ENCODE results near the gene CLCF1.

CLCF1 gene

DNA sequence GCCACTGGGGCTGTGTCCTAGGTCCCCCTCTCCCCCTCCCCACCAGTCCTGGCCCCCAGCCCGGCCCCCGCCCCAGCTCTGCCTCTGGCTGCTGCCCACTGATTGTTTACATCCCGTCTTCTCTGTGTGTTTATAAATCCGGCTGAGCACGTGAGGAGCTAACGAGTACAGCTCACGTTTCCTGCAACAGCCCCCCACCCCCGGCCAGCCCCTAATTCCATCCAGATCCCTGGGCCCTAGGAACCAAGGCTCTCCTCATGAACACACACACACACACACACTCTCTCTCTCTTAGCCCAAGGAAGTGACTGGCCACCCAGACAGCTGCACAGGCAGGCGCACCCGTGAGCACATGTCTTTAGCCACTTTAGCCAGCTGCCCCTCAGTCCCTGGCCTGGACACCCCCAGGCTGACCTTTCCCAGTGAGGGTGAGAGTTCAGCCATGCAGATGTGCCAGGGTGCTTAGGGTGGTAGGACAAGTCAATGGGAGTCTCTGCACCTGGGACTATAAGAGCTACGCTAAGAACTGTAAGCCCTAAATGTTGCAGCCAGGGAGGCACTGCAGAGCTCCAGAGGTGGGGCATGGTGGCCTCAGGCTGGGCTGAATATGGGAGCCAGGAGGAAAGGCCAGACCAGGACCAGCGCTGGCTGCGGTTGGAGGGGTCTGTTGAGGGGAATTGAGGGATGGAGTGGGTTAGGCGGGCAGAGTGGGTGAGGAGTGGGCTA, 2.9 kb downstream of the CLCF1 start:
- Histone ChIP-seq H3K9me3 (ENCODE audit: severe bottlenecking) (no peaks in the 10 kb centered on the region), H3K27ac (no peak overlapping the region), H3K4me3 (ENCODE audit: low read depth, low read length) (no peak overlapping the region), H3K36me3 (no peaks in the 10 kb centered on the region), H3K27me3 (ENCODE audit: insufficient read depth, low read depth, severe bottlenecking) (no peaks in the 10 kb centered on the region)
- no peak for DNase-seq
- TF ChIP-seq, protein P1, sequence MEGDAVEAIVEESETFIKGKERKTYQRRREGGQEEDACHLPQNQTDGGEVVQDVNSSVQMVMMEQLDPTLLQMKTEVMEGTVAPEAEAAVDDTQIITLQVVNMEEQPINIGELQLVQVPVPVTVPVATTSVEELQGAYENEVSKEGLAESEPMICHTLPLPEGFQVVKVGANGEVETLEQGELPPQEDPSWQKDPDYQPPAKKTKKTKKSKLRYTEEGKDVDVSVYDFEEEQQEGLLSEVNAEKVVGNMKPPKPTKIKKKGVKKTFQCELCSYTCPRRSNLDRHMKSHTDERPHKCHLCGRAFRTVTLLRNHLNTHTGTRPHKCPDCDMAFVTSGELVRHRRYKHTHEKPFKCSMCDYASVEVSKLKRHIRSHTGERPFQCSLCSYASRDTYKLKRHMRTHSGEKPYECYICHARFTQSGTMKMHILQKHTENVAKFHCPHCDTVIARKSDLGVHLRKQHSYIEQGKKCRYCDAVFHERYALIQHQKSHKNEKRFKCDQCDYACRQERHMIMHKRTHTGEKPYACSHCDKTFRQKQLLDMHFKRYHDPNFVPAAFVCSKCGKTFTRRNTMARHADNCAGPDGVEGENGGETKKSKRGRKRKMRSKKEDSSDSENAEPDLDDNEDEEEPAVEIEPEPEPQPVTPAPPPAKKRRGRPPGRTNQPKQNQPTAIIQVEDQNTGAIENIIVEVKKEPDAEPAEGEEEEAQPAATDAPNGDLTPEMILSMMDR (IDR thresholded peaks at IDR 0.05; ENCODE audit: low read depth, low read length): no peak

DNA sequence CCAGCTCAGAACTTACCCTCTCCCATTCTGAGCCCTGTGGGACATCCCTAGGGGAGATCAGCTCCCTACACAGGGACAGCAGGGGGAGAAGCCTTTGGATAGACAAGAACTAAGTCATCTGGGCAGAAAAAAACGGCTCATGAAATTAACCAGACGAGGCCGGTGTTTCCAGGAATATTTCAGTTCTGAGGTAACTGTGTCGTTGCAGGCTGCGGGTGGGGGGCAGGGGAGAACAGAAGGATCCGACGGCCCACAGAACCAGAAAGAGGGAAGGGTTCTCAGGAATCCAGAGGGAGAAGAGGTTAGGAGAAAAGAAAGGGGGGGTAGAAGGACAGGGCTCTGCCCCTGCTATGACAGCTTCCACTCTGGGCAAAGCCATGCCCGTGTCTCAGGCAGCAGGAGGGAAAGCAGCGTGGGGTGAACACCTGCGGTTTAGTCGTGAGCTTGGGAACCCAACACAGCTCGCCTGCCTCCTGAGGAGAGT, 3.6 kb downstream of the CLCF1 start:
- Histone ChIP-seq H3K27ac (no peak overlapping the region), H3K4me3 (ENCODE audit: low read depth, low read length) (no peak overlapping the region), H3K9me3 (ENCODE audit: severe bottlenecking) (no peaks in the 10 kb centered on the region), H3K36me3 (no peaks in the 10 kb centered on the region), H3K27me3 (ENCODE audit: insufficient read depth, low read depth, severe bottlenecking) (no peaks in the 10 kb centered on the region)
- TF ChIP-seq, protein P1 (IDR thresholded peaks at IDR 0.05; ENCODE audit: low read depth, low read length): no peak
- no peak for DNase-seq

DNA sequence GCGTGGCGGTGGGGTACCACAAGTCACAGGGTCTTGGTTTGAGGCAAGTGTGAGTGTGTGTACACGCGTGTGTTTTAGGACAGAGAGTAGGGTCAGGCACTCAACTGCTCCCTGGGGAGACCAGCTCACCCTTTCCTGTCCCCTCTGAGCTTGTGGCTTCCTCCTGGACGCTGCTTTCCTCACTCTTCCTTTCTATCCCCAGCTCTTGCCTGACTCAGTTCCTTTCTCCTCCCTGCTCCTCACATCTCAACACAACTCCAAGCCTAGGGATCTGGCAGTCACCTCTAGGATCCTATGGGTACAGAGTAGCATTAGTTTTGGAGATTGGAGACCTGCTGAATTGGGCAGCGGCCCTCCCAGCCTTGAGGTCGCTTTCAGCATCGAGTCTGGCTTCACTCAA, 4.1 kb downstream of the CLCF1 start:
- no peak for DNase-seq
- no peak overlapping the region for H3K4me3 ChIP-seq (ENCODE audit: low read depth, low read length)
- H3K27ac ChIP-seq: no peak overlapping the region
- H3K36me3 ChIP-seq: no peaks in the 10 kb centered on the region
- H3K27me3 ChIP-seq (ENCODE audit: insufficient read depth, low read depth, severe bottlenecking): no peaks in the 10 kb centered on the region
- no peaks in the 10 kb centered on the region for H3K9me3 ChIP-seq (ENCODE audit: severe bottlenecking)
- TF ChIP-seq, protein P1 (IDR thresholded peaks at IDR 0.05; ENCODE audit: low read depth, low read length): no peak

DNA sequence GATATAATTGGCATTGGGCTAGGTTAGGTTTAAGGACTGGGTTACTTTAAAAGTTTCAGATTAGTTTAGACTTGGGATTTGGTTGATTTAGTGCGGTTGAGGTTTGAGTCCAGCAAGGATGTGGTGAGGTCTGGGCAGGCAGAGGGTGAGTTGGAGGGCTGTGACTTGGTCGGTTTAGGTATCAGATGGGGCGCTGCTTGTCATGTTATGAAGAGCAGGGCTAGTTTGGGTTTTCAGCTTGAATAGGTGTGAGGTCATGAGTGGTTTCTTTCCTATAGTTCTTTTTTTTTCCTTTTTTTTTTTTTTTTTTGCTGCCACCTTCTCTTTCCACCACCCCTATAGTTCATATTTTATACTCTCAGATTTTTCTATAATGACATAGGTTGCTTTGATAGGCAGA, 4.8 kb downstream of the CLCF1 start:
- TF ChIP-seq, protein P1 (IDR thresholded peaks at IDR 0.05; ENCODE audit: low read depth, low read length): no peak
- no peaks in the 10 kb centered on the region for H3K36me3 ChIP-seq
- no peak overlapping the region for H3K27ac ChIP-seq
- no peaks in the 10 kb centered on the region for H3K27me3 ChIP-seq (ENCODE audit: insufficient read depth, low read depth, severe bottlenecking)
- H3K9me3 ChIP-seq (ENCODE audit: severe bottlenecking): no peaks in the 10 kb centered on the region
- no peak overlapping the region for H3K4me3 ChIP-seq (ENCODE audit: low read depth, low read length)
- no peak for DNase-seq

DNA sequence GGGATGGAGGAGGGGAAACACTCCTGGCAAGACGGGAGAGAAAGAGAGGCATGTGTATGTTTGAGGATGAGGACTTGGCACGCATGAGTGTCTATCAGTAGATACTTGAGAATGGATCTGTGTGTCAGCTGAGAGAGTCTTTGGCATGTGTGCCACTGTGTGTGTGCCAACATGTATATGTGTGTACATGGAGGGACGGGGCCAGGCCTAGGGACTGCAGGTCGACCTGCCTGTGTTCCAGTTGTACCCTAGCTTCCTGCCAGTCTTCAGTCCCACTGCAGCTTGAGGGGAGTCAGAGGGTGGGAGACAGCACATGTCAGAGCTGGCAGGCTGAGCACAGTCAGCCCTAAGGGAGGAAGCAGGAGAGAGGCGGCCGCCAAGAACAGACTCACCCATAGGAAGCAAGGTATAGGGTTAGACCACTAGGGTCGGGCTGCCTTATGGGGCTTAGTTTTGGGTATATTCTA, 5.6 kb downstream of the CLCF1 start:
- Histone ChIP-seq H3K27me3 (ENCODE audit: insufficient read depth, low read depth, severe bottlenecking) (no peaks in the 10 kb centered on the region), H3K9me3 (ENCODE audit: severe bottlenecking) (no peaks in the 10 kb centered on the region), H3K27ac (no peak overlapping the region), H3K36me3 (no peaks in the 10 kb centered on the region), H3K4me3 (ENCODE audit: low read depth, low read length) (no peak overlapping the region)
- TF ChIP-seq, protein P1 (IDR thresholded peaks at IDR 0.05; ENCODE audit: low read depth, low read length): no peak
- no peak for DNase-seq
